Mammary epithelial cell (primary cell): ENCODE measurements around the gene RBM25.

ENCODE experiments used
- CTCF ChIP-seq, 2 donors: IDR thresholded peaks in 1 of 2; conservative IDR thresholded peaks in 1 of 2; 2 replicates each; pipeline ENCODE4 v1.5.1; 2011 to 2012; ENCODE audit warnings: inconsistent platforms in 2 of 2, low read length in 2 of 2, mild to moderate bottlenecking in 2 of 2, control low read depth in 1 of 2, low read depth in 1 of 2; ENCODE audit not compliant: insufficient read depth in 1 of 2; ENCODE audit errors: extremely low read depth in 1 of 2
- EZH2 ChIP-seq: IDR thresholded peaks from 2 replicates; pipeline ENCODE4 v1.6.1; 2012; ENCODE audit warnings: low read length, inconsistent platforms, borderline replicate concordance

DNA sequence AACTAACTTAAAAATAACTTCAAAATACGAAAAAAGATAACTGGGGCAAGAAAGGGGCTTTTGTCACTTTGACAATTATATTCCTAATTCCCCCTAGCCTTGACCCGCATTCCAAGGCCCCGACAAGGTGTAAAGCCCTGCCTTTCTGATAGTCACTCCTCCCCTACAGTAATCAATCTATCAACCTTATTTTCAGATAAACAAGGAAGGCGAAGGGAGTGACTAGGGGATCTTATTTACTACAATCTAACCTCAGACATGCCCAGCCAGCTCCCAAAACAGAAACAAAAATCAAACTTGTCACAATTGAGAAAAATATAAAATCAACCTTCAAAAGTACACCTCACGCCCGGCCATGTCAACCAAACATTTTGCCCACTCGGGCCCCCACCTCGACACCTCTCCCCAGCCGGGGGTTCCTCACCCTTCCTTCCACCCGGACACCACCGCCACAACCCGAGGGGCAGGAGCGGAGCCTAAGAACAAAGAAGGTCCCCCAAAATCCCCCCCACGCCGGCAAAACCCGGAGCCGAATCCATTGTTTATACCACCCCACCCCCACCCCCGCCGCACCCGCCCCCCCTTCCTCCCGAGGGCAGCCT, 32.0 kb upstream of the RBM25 start:
- TF ChIP-seq CTCF (conservative IDR thresholded peaks at IDR 0.05 in 1 of 2, IDR thresholded peaks at IDR 0.05 in 1 of 2; ENCODE audit: extremely low read depth in 1 of 2, insufficient read depth in 1 of 2, low read depth in 1 of 2, low read length in 2 of 2) (no peak), EZH2 (no peak)
